HG03280 (cell line): ENCODE measurements around the gene ZHX3.
"Not testable (repeated sequence)": the region's sequence is repeated elsewhere in the genome, so short reads cannot be mapped to it uniquely, and the experiment has no call there.

Source experiments
- ATAC-seq: cut with Tn5 transposase; IDR thresholded peaks from one replicate; pipeline ENCODE4 v1.9.1; 2021; ENCODE audit warnings: mild to moderate bottlenecking, moderate library complexity; ENCODE audit not compliant: unreplicated experiment

Gene ZHX3

DNA sequence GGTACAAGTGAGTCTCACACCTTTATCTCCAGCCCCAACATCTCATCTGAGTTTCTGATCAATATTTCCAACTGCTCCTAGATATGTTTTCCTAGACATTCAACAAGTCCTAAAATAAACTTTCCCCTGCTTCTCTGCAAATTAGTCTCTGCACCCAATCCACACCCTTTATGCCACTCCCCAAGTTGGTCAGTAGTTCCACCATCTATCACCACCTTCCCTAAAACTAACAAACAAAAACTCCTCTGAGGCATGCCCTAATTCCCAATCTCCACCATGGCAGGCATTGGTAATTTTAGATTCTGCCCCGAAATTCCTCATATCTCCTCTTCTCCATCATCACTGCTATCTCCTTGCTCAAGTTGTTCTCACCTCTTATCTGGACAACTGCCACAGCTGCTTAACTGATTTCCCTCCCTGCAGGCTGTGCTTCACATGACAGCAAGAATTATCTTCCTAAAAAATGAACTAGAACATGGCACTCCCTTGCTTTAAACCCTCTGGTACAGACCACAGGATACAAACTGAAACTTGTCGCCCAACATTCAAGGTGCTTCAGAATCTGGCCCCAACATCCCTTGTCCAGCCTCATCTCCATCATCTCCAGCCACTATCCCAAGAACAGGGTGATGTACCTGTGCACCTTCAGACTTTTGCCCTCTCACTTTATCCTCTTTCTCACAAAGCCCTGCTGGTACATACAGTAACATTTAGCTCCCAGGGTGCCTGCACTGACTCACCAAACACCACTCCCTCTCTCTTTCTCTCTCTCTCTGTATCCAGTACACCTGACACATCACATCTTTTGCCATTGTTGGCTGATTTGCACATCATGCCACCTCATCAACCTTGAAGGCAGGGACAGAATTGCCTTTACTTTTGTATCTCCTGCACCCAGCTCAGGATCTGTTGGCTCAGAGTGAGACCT, 55.5 kb downstream of the ZHX3 start:
- ATAC-seq, result no peak

GRCh38 chr20:41261260-41261659, 56.3 kb downstream of the ZHX3 start:
- no peak for ATAC-seq

DNA sequence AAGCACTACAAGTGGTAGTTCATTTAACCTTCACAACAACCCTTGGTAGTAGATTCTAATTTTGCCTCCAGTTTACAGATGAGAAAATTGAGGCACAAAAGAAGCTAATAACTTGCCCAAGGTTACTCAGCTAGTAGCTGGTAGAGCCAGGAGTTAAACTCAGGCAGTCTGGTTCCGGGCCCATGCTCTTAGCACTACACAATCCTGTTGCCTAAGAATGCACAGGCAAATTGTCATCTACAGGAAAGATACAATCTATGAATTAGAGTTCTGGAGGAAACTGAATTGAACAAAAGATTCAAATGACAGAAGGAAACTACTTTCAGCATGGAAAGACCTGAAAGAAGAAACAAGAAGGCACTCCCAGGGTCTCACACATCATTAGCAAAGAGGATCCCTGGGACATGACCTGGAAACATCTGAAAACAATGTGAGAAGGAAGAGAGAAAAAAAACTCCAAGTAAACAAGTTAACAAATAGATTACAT, 56.8 kb downstream of the ZHX3 start:
- no peak for ATAC-seq

- no peak for ATAC-seq
These were observed 58.2 kb downstream of the ZHX3 start for GRCh38 chr20:41259309-41259708.

DNA sequence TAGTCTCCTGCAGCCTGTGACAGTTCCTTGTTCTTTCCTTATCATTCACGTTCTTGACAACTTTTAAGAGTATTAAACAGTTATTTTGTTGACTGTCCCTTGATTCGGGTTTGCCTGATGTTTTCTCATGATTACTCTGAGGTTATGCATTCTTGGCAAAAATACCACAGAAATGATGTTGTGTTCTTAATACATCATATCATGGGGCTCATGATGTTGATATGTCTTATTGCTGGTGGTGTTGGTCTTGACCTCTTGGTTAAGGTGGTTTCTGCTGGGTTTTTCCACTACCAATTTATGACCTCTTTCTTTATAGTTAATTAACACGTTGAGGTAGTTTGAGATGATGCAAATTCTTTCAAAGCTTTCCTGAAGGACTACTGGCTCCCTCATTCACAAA, 59.1 kb downstream of the ZHX3 start:
- ATAC-seq, result no peak

- ATAC-seq, result no peak
These were observed 61.0 kb downstream of the ZHX3 start for GRCh38 chr20:41256516-41256915.

- no peak for ATAC-seq
These were observed 61.9 kb downstream of the ZHX3 start for GRCh38 chr20:41255655-41256054.

DNA sequence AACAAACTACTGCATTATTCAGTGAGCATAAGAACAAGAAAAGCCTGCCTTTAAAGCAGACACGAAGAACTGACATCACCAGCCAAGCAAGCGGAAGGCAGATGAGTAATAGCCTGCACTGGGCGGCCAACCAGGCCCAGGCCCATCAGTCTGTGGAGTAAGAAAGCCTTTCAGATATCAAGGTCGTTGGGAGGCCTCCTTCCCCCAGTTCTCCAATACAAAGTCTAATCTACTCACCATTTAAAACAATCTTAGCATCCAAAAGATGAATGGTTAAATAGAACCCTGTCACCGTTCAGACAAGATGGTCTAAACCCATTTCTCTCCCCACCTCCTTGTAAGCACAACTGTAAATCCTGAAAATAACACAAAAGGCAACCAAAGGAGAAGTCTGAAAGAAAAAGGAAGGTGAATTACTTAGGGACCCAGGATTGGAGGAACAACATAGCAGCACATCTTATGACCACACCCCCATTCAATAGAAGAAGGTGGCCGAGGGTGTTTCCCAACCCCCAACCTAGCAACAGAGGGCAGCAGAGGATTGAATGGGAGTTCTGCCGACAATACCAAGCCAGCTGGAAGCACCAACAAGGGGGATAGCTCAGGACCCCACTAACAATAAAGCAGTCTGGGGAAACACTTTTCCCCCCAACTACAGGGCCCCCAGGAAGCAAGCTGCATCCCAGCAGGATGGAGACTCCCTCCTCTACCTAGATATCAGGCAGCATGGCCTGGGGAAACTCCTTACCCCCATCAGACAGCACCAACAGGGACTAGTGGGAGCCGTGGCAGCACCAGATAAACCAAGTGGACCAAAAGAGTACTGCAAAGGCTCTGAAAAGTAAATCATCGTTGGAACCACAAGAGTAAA, 67.9 kb downstream of the ZHX3 start:
- ATAC-seq, result no peak

GRCh38 chr20:41248368-41249024, 69.0 kb downstream of the ZHX3 start:
- no peak for ATAC-seq

DNA sequence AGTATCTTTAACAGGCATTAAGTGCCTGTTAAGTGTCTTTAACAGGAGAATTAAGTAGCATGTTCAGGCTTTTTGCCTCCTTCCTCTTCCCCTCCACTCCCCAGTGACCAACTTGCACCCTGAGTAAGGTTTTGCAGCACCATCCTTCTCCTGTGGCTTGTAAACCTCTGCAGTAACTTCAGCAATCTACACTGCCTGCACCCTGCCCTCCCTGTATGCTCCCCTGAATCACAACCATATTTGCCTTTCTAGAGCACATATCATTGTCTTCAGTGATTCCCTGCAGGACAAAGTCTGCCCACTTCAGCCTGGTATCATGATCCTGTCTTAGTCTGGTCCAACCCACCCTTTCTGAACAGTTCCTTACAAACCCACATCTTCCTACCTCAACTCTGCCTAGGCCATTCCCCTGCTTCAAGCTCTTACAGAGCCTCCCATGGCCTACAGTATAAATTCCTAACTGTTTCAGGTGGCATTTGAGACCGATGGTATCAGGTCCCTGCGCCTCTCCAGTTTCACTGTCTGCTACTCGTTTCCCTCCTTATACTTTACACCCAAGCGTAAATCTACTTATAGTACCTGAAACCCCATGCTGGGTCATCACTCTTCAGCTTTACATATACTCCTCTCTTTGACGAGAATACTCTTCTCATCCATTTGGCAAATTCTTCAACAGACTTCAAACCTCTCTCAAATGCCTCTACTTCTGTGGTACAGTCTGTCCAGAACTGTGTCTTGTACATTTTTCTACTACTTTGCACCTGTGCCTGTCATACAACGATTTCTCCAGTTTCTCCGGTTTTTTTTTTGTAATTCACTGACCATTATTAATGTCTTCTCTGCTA, 69.8 kb downstream of the ZHX3 start:
- no peak for ATAC-seq

DNA sequence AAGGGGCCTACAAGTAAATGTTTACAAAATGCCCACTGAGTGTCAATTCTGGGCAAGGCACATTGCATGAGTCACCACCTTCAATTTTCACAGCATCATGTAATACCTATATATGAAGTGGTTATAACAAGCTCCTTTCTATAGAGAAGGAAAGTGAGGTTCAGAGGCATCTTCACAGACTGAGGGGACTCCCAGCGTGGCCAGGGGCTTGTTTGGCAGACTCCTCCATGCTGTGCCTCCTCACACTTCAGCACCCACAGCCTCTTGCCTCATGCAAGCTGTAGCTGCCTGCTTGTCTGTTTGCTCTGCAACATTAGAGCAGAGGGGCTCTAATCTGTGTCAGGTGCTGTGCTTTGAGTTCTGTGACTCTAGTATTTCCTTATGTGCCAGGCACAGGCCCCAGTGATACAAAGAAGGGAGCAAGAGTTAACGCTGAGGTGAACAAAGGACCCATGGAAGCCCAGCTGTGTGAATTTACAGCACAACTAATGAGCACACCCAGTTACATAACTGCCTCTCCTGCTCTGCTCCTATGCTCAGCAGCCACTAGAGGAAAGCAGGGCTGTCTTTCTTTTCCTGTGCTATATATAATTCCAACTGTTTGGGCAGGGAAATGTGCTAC, 72.3 kb downstream of the ZHX3 start:
- ATAC-seq, result no peak

- no peak for ATAC-seq
These were observed 74.7 kb downstream of the ZHX3 start for GRCh38 chr20:41242807-41243206.

DNA sequence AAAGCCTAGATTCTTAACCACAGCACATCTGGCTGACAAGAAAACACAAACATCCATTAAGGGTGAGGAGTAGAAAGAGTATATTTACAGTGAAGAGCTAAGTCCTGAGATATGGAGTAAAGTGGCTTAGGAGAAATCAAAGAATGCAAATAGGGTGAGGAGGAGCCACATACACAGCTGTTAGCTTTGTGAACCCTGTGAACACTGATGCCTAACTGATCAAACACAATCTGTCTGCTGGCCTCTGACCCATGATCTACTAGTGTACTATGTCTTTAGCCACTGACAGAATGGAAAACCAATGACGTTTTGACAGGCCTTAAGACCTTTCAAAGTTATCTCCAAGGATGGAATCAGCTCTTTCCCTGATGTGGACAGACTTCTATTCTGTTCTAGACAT, 75.2 kb downstream of the ZHX3 start:
- ATAC-seq, result no peak

DNA sequence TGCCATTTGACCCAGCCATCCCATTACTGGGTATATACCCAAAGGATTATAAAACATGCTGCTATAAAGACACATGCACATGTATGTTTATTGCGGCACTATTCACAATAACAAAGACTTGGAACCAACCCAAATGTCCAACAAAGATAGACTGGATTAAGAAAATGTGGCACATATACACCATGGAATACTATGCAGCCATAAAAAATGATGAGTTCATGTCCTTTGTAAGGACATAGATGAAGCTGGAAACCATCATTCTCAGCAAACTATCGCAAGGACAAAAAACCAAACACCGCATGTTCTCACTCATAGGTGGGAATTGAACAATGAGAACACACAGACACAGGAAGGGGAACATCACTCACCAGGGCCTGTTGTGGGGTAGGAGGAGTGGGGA, 80.3 kb downstream of the ZHX3 start:
- not testable (repeated sequence) for ATAC-seq

DNA sequence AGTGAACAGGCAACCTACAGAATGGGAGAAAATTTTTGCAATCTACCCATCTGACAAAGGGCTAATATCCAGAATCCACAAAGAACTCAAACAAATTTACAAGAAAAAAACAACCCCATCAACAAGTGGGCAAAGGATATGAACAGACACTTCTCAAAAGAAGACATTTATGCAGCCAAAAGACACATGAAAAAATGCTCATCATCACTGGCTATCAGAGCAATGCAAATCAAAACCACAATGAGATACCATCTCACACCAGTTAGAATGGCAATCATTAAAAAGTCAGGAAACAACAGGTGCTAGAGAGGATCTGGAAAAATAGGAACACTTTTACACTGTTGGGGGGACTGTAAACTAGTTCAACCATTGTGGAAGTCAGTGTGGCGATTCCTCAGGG, 80.7 kb downstream of the ZHX3 start:
- ATAC-seq, result not testable (repeated sequence)

GRCh38 chr20:41234546-41234945, 83.0 kb downstream of the ZHX3 start:
- no peak for ATAC-seq

- ATAC-seq, result no peak
These were observed 83.5 kb downstream of the ZHX3 start for GRCh38 chr20:41234041-41234440.

DNA sequence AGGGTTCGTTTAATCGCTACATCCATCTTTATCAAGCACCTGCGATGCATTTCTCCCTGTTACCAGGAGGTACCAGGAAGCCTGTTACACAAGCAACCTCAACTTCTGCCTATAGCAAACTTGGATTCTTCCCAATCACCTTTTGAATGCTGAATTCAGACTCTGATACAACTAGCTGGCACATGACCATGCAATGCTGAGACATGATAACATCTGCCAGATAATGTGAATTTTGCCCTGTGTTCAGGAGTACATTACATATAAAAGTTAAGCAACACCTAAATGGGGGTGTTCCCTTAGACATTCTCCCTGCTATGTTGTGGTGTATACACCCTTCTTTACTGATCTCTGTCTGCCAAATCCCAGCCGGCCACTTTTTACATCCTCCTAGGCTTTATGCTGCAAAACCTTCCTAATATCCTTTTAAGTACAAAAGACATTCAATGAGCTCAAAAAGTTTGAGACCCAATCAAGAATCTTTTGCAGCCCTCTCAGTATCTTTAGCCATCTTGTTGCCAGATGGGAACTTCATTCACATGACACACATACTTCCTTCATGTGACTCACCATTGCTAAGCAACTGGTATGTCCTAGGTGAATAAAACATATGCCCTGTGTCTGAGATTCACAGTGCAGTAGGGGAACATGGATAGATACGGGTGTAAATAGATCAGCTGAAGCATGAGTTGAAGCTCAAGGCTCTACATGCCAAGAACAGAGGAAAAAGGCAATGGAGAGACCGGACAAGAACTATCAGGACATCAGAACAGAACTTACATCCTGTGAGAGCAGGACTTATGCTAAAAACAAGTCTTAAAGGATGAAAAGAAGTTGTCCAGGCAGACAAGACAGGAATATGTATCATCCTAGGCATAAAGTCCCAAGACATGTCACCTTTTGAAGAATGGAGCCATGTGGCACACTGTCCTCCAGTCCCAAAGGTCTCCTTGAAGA, 84.3 kb downstream of the ZHX3 start:
- ATAC-seq, result no peak

- no peak for ATAC-seq
These were observed 86.4 kb downstream of the ZHX3 start for GRCh38 chr20:41231136-41231535.
